Stimulated activated CD8-positive, alpha-beta memory T cell treated with anti-CD3 and anti-CD28 coated beads, Interleukin-15, amount 100 ng/mL, for 4 hours (primary cell): ENCODE measurements around the gene LIPG.
A peak's percentile ranks its signal among the peaks of the same experiment; 100 is the strongest.
"Not testable (repeated sequence)": the region's sequence is repeated elsewhere in the genome, so short reads cannot be mapped to it uniquely, and the experiment has no call there.

Experiments
- DNase-seq, 2 donors: peaks; one replicate each; pipeline ENCODE4 v3.0.0-alpha.2; 2020; ENCODE audit warnings: low read depth in 2 of 2

Gene LIPG

GRCh38 chr18:49561289-49562193, at the start of gene LIPG:
LIPG (plus strand) TSS chr18:49562057; CDS start chr18:49562309, 252 bp downstream.
- peak in 1 of 2 donors; percentile 5 for DNase-seq

- not testable (repeated sequence) for DNase-seq
These were observed 49.0 kb upstream of the LIPG start for GRCh38 chr18:49512876-49513275.

DNA sequence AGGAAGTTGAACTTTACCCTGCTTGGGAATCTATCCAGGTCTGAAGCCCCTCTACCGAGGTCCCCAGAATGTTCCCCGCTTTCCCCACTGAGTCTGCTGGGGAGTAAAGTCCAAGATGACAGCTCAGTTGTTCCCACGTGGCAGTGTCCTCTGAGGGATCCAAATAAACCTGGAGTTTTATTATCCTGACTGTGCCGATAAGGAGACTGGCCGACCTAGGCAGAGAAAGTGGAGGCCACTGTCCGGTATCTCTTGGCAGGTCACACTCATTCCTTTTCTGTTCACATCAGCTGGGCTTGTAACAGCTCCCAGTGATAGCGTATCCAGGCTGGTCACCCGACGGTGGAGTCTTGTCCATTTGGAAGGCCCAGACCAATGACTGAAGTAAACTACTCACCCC, 47.3 kb upstream of the LIPG start:
- DNase-seq: no peak

DNA sequence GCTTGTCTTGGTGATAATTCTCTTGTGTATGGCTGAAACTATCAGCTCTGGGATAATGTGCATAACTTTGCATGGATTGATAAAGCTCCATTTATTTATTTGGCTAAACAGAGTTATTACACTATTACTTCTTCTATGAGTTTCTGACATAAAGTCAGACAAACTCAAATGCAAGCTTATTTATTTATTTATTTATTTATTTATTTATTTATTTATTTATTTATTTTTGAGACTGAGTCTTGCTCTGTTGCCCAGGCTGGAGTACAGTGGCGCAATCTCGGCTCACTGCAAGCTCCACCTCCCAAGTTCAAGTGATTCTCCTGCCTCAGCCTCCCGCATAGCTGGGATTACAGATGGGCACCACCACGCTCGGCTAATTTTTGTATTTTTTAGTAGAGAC, 46.9 kb upstream of the LIPG start:
- DNase-seq: not testable (repeated sequence)

- no peak for DNase-seq
These were observed 46.3 kb upstream of the LIPG start for GRCh38 chr18:49515516-49515915.

DNA sequence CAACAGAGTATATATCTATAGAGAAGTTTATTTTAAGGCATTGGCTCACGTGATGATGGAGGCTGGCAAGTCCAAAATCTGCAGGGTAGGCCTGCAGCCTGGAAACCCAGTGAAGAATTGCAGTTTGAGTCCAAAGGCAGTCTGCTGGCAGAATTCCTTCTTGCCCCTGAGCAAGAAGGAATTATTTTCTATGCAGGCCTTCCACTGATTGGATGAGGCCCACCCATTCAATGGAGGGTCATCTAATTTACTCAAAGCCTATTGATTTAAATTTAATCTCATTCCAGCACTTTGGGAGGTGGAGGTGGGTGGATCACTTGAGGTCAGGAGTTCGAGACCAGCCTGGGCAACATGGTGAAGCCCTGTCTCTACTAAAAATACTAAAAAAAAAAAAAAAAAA, 44.4 kb upstream of the LIPG start:
- DNase-seq: no peak

GRCh38 chr18:49519101-49519971, 42.5 kb upstream of the LIPG start:
- DNase-seq: no peak

DNA sequence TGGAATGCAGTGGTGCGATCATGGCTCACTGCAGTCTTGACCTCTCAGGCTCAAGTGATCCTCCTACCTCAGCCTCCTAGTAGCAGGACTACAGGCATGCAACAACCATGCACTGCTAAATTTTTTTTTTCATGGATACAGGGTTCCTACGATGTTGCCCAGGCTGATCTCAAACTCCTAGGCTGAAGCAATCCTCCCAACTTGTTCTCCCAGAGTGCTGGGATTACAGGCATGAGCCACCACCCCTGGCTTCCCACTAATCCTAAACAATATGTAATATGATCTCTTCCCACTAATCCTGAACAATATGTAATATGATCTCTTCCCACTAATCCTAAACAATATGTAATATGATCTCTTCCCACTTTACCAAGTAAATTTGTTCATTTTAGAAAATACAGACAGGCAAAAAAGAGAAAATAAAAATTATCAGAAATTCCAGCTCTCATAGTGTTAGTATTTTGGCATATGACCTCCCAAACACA, 41.2 kb upstream of the LIPG start:
- DNase-seq: no peak

GRCh38 chr18:49521216-49521835, 40.5 kb upstream of the LIPG start:
- DNase-seq: no peak

- DNase-seq: not testable (repeated sequence)
These were observed 38.2 kb upstream of the LIPG start for GRCh38 chr18:49523580-49524093.

GRCh38 chr18:49524349-49524748, 37.5 kb upstream of the LIPG start:
- no peak for DNase-seq

DNA sequence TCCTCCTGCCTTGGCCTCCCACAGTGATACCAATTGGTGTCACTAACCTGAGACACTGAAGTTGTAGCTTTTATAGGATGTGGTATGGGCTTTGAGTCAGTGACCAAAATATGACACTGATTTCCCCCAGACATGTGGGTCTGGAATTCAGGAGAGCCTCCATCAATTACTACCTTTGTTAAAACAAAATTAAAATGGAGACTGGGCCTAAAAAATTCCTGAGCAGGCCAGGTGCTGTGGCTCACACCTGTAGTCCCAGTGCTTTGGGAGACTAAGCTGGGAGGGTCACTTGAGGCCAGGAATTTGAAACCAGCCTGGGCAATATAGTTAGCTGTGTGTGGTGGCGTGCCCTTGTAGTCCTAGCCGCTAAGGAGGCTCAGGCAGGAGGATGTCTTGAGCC, 36.9 kb upstream of the LIPG start:
- no peak for DNase-seq

- DNase-seq: no peak
These were observed 35.9 kb upstream of the LIPG start for GRCh38 chr18:49525981-49526380.

GRCh38 chr18:49527631-49528327, 34.1 kb upstream of the LIPG start:
- DNase-seq: no peak

DNA sequence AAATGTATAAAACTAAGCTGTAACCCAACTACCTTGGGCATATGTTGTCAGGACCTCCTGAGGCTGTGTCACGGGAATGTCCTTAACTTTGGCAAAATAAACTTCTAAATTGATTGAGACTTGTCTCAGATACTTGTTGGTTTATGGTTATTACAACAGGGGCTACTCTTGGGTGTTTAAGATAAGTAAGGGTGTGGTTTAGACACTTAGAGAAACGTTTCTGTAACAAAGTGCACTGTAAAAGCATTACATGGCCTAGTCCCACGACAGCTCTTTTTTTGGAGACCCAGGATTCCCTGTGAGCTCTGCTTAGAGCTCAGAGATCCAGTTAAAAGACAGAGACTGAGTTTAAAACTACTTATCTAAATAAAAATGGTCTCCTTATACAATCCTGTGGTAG, 32.3 kb upstream of the LIPG start:
- no peak for DNase-seq

DNA sequence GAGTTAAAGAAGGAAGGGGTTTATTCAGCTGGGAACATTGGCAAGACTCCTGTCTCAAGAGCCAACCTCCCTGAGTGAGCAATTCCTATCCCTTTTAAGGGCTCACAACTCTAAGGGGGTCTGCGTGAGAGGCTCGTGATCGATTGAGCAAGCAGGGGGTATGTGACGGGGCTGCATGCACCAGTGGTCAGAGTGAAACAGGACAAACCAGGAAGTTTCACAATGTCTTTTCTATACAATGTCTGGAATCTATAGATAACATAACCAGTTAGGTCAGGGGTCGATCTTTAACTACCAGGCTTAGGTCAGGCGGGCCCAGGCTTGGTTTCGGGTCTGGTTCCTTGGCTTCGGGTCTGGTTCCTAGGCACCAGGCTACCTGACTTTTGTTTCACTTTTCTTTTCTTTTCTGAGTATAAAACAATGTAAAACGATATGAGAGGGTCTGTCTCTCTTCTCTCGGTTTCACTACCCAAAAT, 30.1 kb upstream of the LIPG start:
- no peak for DNase-seq

DNA sequence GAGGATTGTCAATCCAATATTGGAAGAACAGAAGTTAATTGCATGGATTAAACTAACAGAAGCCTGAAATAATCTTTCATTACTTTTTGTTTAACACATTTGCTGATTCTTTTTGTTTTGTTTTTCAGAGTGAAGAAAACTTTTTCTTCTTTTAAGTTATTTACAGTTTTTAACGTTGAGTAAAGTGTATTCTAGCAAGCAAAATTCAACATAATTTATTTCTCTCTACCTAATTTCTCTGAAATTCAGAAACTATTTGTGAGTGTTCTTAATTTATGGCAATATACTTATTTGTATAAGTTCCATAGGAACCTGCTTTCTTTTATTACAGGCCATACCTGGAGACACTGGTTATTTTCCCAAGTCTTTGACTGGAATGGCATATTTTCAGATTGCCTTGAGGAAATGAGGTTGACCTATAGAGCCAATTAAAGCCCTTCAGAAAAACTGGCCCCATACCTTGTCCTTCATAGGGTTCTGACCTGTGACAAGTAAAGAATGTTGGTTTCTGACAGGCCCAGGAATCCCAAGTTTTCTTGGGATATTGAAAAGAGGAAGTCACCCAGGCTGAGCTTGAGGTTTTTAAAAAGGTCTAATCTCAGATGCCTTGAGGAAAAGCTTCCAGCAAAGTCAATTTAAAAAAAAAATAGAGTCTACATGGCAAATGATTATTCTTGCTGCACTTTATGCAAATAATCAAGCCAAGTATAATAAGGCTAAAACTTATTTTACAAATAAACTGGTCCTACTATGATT, 26.8 kb upstream of the LIPG start:
- DNase-seq: no peak

DNA sequence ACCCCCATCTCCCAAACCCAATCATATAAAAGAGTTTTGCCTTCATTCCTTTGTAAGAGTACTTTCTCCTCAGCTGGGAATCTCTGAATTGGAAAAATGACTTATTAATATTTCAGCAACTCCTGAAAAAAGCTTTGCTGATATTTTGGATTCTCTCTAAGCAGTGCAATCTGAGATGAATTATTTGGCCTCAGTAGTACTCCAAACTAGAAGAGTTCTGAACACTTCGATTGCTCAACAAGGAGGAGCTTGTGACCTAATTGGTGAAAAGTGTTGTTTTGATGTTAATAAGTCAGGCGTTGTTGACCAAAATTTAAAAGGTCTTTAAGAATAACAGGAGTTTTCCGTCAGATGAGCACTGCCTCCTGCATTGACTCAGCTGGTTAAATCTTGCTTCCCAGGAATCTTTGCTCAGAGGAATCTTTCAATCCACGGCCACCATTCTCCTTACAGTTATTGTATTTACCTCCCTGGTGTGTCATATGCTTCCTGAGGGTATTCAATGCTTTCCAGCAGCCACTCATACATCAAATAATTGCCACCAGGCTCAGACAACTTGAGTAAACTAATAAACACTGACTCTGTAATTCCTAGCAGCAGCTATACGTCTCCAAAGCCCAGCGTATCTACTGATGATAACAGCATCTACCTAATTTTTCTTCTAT, 24.5 kb upstream of the LIPG start:
- DNase-seq: no peak

GRCh38 chr18:49544362-49544761, 17.5 kb upstream of the LIPG start:
- DNase-seq: no peak

- no peak for DNase-seq
These were observed 15.6 kb upstream of the LIPG start for GRCh38 chr18:49546278-49546677.
